OCI-LY7 (cell line): ENCODE results near the gene ZNF728. TPM values are rescaled to one million over a fixed set of nuclear protein-coding genes. Genes with fewer than 3 reads are reported as not detected.
"Not testable (repeated sequence)": the region's sequence is repeated elsewhere in the genome, so short reads cannot be mapped to it uniquely, and the experiment has no call there.

ENCODE experiments used
- BruUV-seq: library from RNA; stranded (reverse); fragments of 400-500 nt; replicated peaks from 2 replicates; lab custom pipeline; 2021; lab: Mats Ljungman, UMichigan
- CTCF ChIA-PET: fragments of 300-600 bp; sonication (Branson Sonifier 250); formaldehyde crosslinking; loops from one replicate; lab custom pipeline; 2022; ENCODE audit warnings: antibody characterized with exemption; ENCODE audit not compliant: unreplicated experiment; lab: Charles Lee
- POLR2A ChIA-PET: fragments of 300-600 bp; sonication (Branson Sonifier 250); formaldehyde crosslinking; loops from one replicate; lab custom pipeline; 2022; ENCODE audit warnings: antibody characterized with exemption; lab: Charles Lee
- DNase-seq: peaks from one replicate; pipeline ENCODE4 v3.0.0-alpha.2; 2015; ENCODE audit warnings: low spot score
- H2AFZ ChIP-seq: fragments of 200-600 bp; sonication (generic), shearing (Covaris generic); 2 replicates; pipeline ENCODE4 v1.6.1; 2014; ENCODE audit warnings: mild to moderate bottlenecking, antibody characterized with exemption, low read length, moderate library complexity
- H3K27ac ChIP-seq: fragments of 200-600 bp; sonication (generic); 2 replicates; pipeline ENCODE4 v1.5.1; 2014; ENCODE audit warnings: mixed run types, low read depth, mild to moderate bottlenecking, moderate library complexity, low read length, inconsistent platforms; ENCODE audit not compliant: poor library complexity, severe bottlenecking
- H3K36me3 ChIP-seq: fragments of 200-600 bp; sonication (generic); 2 replicates; pipeline ENCODE4 v1.6.1; 2014; ENCODE audit warnings: mild to moderate bottlenecking, antibody characterized with exemption, low read length, moderate library complexity, mixed read lengths; ENCODE audit not compliant: insufficient read depth
- H3K4me1 ChIP-seq: fragments of 200-600 bp; sonication (generic); 2 replicates; pipeline ENCODE4 v1.5.1; 2014; ENCODE audit warnings: mild to moderate bottlenecking, low read length; ENCODE audit not compliant: insufficient read depth, poor library complexity, severe bottlenecking
- H3K4me2 ChIP-seq: fragments of 200-600 bp; sonication (generic); 2 replicates; pipeline ENCODE4 v1.6.1; 2014; ENCODE audit warnings: mild to moderate bottlenecking, low read length
- H3K4me3 ChIP-seq: fragments of 200-600 bp; sonication (generic); 2 replicates; pipeline ENCODE4 v1.5.1; 2014; ENCODE audit warnings: mild to moderate bottlenecking, low read depth, low read length; ENCODE audit not compliant: poor library complexity, severe bottlenecking
- H3K79me2 ChIP-seq: fragments of 200-600 bp; sonication (generic); 2 replicates; pipeline ENCODE4 v1.6.1; 2016; ENCODE audit warnings: low read depth, mild to moderate bottlenecking, low read length, moderate library complexity, mixed read lengths; ENCODE audit not compliant: insufficient read depth
- H3K9me2 ChIP-seq: fragments of 200-600 bp; sonication (generic); 2 replicates; pipeline ENCODE4 v1.6.1; 2016; ENCODE audit warnings: mild to moderate bottlenecking, low read length, mixed read lengths; ENCODE audit not compliant: insufficient read depth
- H3K9me3 ChIP-seq: fragments of 200-600 bp; sonication (generic); 2 replicates; pipeline ENCODE4 v1.6.1; 2014; ENCODE audit warnings: mild to moderate bottlenecking, mixed run types, low read length, mixed read lengths
- H4K20me1 ChIP-seq: fragments of 200-600 bp; sonication (generic); 2 replicates; pipeline ENCODE4 v1.6.1; 2014; ENCODE audit warnings: mild to moderate bottlenecking, antibody characterized with exemption, low read length, moderate library complexity, mixed read lengths; ENCODE audit not compliant: insufficient read depth
- CTCF ChIP-seq: fragments of 200-600 bp; sonication (generic); conservative IDR thresholded peaks from 2 replicates; pipeline ENCODE4 v1.5.1; 2014; ENCODE audit warnings: mild to moderate bottlenecking, antibody characterized with exemption, low read length, moderate library complexity, mixed read lengths
- EZH2phosphoT487 ChIP-seq: fragments of 200-600 bp; sonication (generic); IDR thresholded peaks from 2 replicates; pipeline ENCODE4 v1.6.1; 2018; ENCODE audit warnings: low read depth, borderline replicate concordance, mild to moderate bottlenecking, mixed run types, antibody characterized with exemption, low read length, moderate library complexity, mixed read lengths
- intact Hi-C: fragments of 100-400 bp; cut with micrococcal nuclease; formaldehyde crosslinking; loops from one replicate; pipeline ENCODE4 v1.10.0; 2022; ENCODE audit not compliant: unreplicated experiment
- total RNA-seq, 2 experiments: library from RNA; depleted of rRNA in 1 of 2; stranded (reverse); fragments of >200 nt in 1 of 2; shearing (Covaris generic) in 1 of 2; gene quantifications; 2 replicates each; pipeline ENCODE4 v1.2.3, GENCODE V29; 2014 to 2022

Gene ZNF728
- total RNA-seq, 2 experiments from 2014 or later: not detected

DNA sequence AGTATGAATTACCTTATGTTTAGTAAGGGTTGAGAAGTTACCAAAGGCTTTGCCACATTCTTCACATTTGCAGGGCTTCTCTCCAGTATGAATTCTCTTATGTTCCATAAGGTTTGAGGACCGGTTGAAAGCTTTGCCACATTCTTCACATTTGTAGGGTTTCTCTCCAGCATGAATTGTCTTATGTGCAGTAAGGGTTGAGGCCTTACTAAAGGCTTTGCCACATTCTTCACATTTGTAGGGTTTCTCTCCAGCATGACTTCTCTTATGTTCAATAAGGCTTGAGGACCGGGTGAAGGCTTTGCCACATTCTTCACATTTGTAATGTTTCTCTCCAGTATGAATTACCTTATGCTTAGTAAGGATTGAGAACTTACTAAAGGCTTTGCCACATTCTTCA, 26.7 kb downstream of the ZNF728 start:
- no TSS peak for BruUV-seq
- Histone ChIP-seq H3K79me2 (no peaks in the 10 kb centered on the region), H4K20me1 (no peaks in the 10 kb centered on the region), H3K9me3 (peaks cover 32% of the 10 kb centered on the region), H3K9me2 (no peaks in the 10 kb centered on the region), H3K4me2 (no peak overlapping the region), H3K4me3 (no peak overlapping the region), H2AFZ (no peak overlapping the region), H3K4me1 (no peaks in the 10 kb centered on the region), H3K36me3 (no peaks in the 10 kb centered on the region), H3K27ac (no peak overlapping the region)
- TF ChIP-seq EZH2phosphoT487 (no peak), CTCF (no peak)
- ChIA-PET CTCF (no interaction called here), POLR2A (no interaction called here)
- intact Hi-C loops: no loop called here
- no peak for DNase-seq

DNA sequence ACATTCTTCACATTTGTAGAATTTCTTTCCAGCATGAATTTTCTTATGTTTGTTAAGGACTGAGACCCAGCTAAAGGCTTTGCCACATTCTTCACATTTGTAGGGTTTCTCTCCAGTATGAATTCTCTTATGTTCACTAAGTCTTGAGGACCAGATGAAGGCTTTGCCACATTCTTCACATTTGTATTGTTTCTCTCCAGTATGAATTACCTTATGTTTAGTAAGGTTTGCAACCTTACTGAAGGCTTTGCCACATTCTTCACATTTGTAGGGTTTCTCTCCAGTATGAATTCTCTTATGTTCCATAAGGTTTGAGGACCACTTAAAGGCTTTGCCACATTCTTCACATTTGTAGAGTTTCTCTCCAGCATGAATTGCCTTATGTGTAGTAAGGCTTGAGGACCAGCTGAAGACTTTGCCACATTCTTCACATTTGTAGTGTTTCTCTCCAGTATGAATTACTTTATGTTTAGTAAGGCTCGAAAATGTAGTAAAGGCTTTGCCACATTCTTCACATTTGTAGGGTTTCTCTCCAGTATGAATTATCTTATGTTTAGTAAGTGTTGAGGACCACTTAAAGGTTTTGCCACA, 27.3 kb downstream of the ZNF728 start:
- BruUV-seq, H3K9me2 ChIP-seq, H3K79me2 ChIP-seq, H3K36me3 ChIP-seq, H4K20me1 ChIP-seq, CTCF ChIA-PET, DNase-seq, intact Hi-C loops, POLR2A ChIA-PET, H3K4me3 ChIP-seq, H2AFZ ChIP-seq, H3K4me1 ChIP-seq, H3K27ac ChIP-seq, H3K4me2 ChIP-seq: not testable (repeated sequence)
- H3K9me3 ChIP-seq: peaks cover 32% of the 10 kb centered on the region

- Histone ChIP-seq H2AFZ (no peak overlapping the region), H4K20me1 (no peaks in the 10 kb centered on the region), H3K9me3 (peaks cover 22% of the 10 kb centered on the region; the same call in 1 of the 2 replicates), H3K36me3 (no peaks in the 10 kb centered on the region), H3K27ac (no peak overlapping the region), H3K79me2 (no peaks in the 10 kb centered on the region), H3K4me2 (no peak overlapping the region), H3K9me2 (no peaks in the 10 kb centered on the region), H3K4me3 (no peak overlapping the region), H3K4me1 (no peaks in the 10 kb centered on the region)
- no TSS peak for BruUV-seq
- POLR2A ChIA-PET: no interaction called here
- peak; percentile 69 for DNase-seq
- TF ChIP-seq CTCF (no peak), EZH2phosphoT487 (no peak)
- intact Hi-C loops: no loop called here
- CTCF ChIA-PET: no interaction called here
Measured at GRCh38 chr19:22945560-22945959, 57.4 kb downstream of the ZNF728 start.
